K562 (cell line): ENCODE results near the gene PPP1R13L. TPM values are rescaled to one million over a fixed set of nuclear protein-coding genes. Genes with fewer than 3 reads are reported as not detected.

Experiments used
- BACH1 ChIP-seq: fragments of 200-800 bp; sonication (Bioruptor generic); IDR thresholded peaks from 2 replicates; pipeline ENCODE4 v1.6.1; 2016; ENCODE audit warnings: missing genetic modification characterization, missing compliant biosample characterization
- CBFB ChIP-seq: sonication (generic); formaldehyde crosslinking; IDR thresholded peaks from 2 replicates; pipeline ENCODE4 v1.4.0; 2020; ENCODE audit warnings: mild to moderate bottlenecking, missing genetic modification reagents
- CCAR2 ChIP-seq: fragments of 200-400 bp; formaldehyde crosslinking; IDR thresholded peaks from 2 replicates; pipeline ENCODE4 v1.6.1; 2017; ENCODE audit warnings: mild to moderate bottlenecking, low read depth, low read length
- CCNT2 ChIP-seq: IDR thresholded peaks from 2 replicates; pipeline ENCODE4 v1.6.1; 2011; ENCODE audit warnings: borderline replicate concordance, low read depth, mild to moderate bottlenecking, moderate library complexity, mixed read lengths, low read length; ENCODE audit not compliant: insufficient read length; ENCODE audit errors: extremely low read depth
- ETV5 ChIP-seq: sonication (generic); formaldehyde crosslinking; IDR thresholded peaks from 2 replicates; pipeline ENCODE4 v1.4.0; 2020; ENCODE audit warnings: low read depth, mild to moderate bottlenecking, missing genetic modification reagents
- HDAC2 ChIP-seq: fragments of 450-650 bp; IDR thresholded peaks from 2 replicates; pipeline ENCODE4 v1.6.1; 2016; ENCODE audit warnings: mild to moderate bottlenecking
- HOMEZ ChIP-seq: fragments of 250-450 bp; sonication (Bioruptor Pico); IDR thresholded peaks from 2 replicates; pipeline ENCODE4 v1.4.0; 2020; ENCODE audit warnings: mild to moderate bottlenecking, moderate library complexity
- L3MBTL2 ChIP-seq: fragments of 450-650 bp; IDR thresholded peaks from 2 replicates; pipeline ENCODE4 v1.6.1; 2016; ENCODE audit warnings: mild to moderate bottlenecking, moderate library complexity
- LCOR ChIP-seq: sonication (generic); formaldehyde crosslinking; IDR thresholded peaks from 2 replicates; pipeline ENCODE4 v1.8.0; 2022; ENCODE audit warnings: mild to moderate bottlenecking, missing genetic modification reagents
- MIER1 ChIP-seq: fragments of 450-650 bp; IDR thresholded peaks from 2 replicates; pipeline ENCODE4 v1.6.1; 2016; ENCODE audit warnings: antibody characterized with exemption, mild to moderate bottlenecking, low read depth
- MNT ChIP-seq, 2 experiments: fragments of 450-650 bp; conservative IDR thresholded peaks; 2 replicates each; pipeline ENCODE4 v1.6.1; 2017; ENCODE audit warnings: mild to moderate bottlenecking in 2 of 2, moderate library complexity in 2 of 2
- NCOA1 ChIP-seq: fragments of 450-650 bp; IDR thresholded peaks from 2 replicates; pipeline ENCODE4 v1.6.1; 2016; ENCODE audit warnings: low read depth
- NCOA4 ChIP-seq: fragments of 450-650 bp; IDR thresholded peaks from 2 replicates; pipeline ENCODE4 v1.6.1; 2018; ENCODE audit warnings: mild to moderate bottlenecking; ENCODE audit not compliant: partially characterized antibody
- NR2C2 ChIP-seq, 2 experiments: fragments of 200-800 bp in 1 of 2; sonication (Bioruptor generic) in 1 of 2; sonication (generic) in 1 of 2; formaldehyde crosslinking in 1 of 2; IDR thresholded peaks; 2 replicates each; pipeline versions ENCODE4 v1.6.1 to v1.8.0; 2016 to 2022; ENCODE audit warnings: mild to moderate bottlenecking in 1 of 2, missing compliant biosample characterization in 1 of 2, missing genetic modification characterization in 1 of 2, missing genetic modification reagents in 1 of 2
- POLR2AphosphoS5 ChIP-seq: IDR thresholded peaks from 2 replicates; pipeline ENCODE4 v1.6.1; 2011; ENCODE audit warnings: mild to moderate bottlenecking, low read depth, low read length, moderate library complexity; ENCODE audit not compliant: control insufficient read depth, insufficient read depth
- PRMT5 ChIP-seq: sonication (generic); formaldehyde crosslinking; IDR thresholded peaks from 2 replicates; pipeline ENCODE4 v1.5.0; 2020; ENCODE audit warnings: missing genetic modification reagents
- RFX5 ChIP-seq: IDR thresholded peaks from 2 replicates; pipeline ENCODE4 v1.6.1; 2011; ENCODE audit warnings: low read depth, mild to moderate bottlenecking, improper control_type of control experiment, low read length
- TAL1 ChIP-seq: fragments of 450-650 bp; IDR thresholded peaks from 2 replicates; pipeline ENCODE4 v1.6.1; 2016; ENCODE audit warnings: mild to moderate bottlenecking
- TBP ChIP-seq: optimal IDR thresholded peaks from 2 replicates; pipeline ENCODE3; 2011; ENCODE audit warnings: low read depth, low read length, improper control_type of control experiment
- ZBTB17 ChIP-seq: fragments of 450-650 bp; formaldehyde crosslinking; IDR thresholded peaks from 2 replicates; pipeline ENCODE4 v1.4.0; 2020; ENCODE audit warnings: mild to moderate bottlenecking
- ZNF174 ChIP-seq: fragments of 250-450 bp; sonication (Bioruptor Pico); IDR thresholded peaks from 2 replicates; pipeline ENCODE4 v1.4.0; 2020; ENCODE audit warnings: mild to moderate bottlenecking
- ZNF280A ChIP-seq: fragments of 450-650 bp; IDR thresholded peaks from 2 replicates; pipeline ENCODE4 v1.6.1; 2018; ENCODE audit warnings: mild to moderate bottlenecking, low read depth; ENCODE audit not compliant: partially characterized antibody
- ZNF696 ChIP-seq: fragments of 250-450 bp; sonication (Bioruptor Pico); conservative IDR thresholded peaks from 2 replicates; pipeline ENCODE4 v1.4.0; 2020; ENCODE audit warnings: mild to moderate bottlenecking, moderate library complexity
- ZNF778 ChIP-seq: fragments of 450-650 bp; formaldehyde crosslinking; IDR thresholded peaks from 2 replicates; pipeline ENCODE4 v1.4.0; 2020; ENCODE audit warnings: mild to moderate bottlenecking, moderate library complexity
- polyA plus RNA-seq, 8 experiments: library from polyadenylated mRNA; depleted of rRNA in 4 of 8; stranded (reverse) in 5 of 8; unstranded in 3 of 8; fragments of >200 nt; fragmentation: Nextera tagmentation in 2 of 8; fragmentation: Illumina TruSeq in 1 of 8; extraction: Ambion mirVana in 2 of 8; extraction: Trizol in 1 of 8; gene quantifications; 2 replicates each; pipeline versions ENCODE4 v1.2.1 to v1.2.3, GENCODE V29; 2011 to 2014; ENCODE audit warnings: inconsistent platforms in 1 of 8, missing spikeins in 1 of 8
- total RNA-seq, 7 experiments: library from RNA; depleted of rRNA in 6 of 7; stranded (reverse); fragments of >200 nt in 6 of 7; fragmentation: Illumina TruSeq in 2 of 7; extraction: Trizol in 2 of 7; gene quantifications; 2 replicates each; pipeline versions ENCODE4 v1.2.1 to v1.2.3, GENCODE V29; 2011 to 2021; ENCODE audit warnings: low replicate concordance in 1 of 7

PPP1R13L gene
- total and polyA plus RNA-seq, 9 of the 15 experiments (the other 6 are each of a cell fraction or from before 2014, with no cell fraction given) = 0.32 to 6.7 (median 2.0) TPM

GRCh38 chr19:45442778-45443461, 38.1 kb upstream of the PPP1R13L start (continued):
- no peak; the same call in 1 of the 2 replicates for TF ChIP-seq L3MBTL2
- no peak for TF ChIP-seq ZNF280A
- no peak for TF ChIP-seq PRMT5 (CRISPR knock-in tag)
- no peak for TF ChIP-seq CCAR2
- TF ChIP-seq BACH1 (tag) = no peak
- peak; percentile 47 for TF ChIP-seq CCNT2
- TF ChIP-seq ZNF174 = no peak
- no peak for TF ChIP-seq ZNF696 (CRISPR knock-in tag)
- TF ChIP-seq MNT (conservative IDR thresholded peaks at IDR 0.05) = peak in 1 of 2 experiments; percentile 53; a peak in 3 of 4 replicates
- TF ChIP-seq NR2C2 (CRISPR knock-in tag; IDR thresholded peaks at IDR 0.05) = peak; percentile 74; the same call in 1 of the 2 replicates
- peak; percentile 51; the same call in 1 of the 2 replicates for TF ChIP-seq NR2C2 (tag; IDR thresholded peaks at IDR 0.05)
- no peak for TF ChIP-seq ZNF778 (CRISPR knock-in tag)
- TF ChIP-seq LCOR (CRISPR knock-in tag) = no peak
- peak; percentile 80 for TF ChIP-seq TBP
- peak; percentile 58 for TF ChIP-seq NCOA4
- TF ChIP-seq TAL1 = peak; percentile 6; the same call in 1 of the 2 replicates
- no peak for TF ChIP-seq ZBTB17 (CRISPR knock-in tag)
- TF ChIP-seq ETV5 (CRISPR knock-in tag) = peak; percentile 63; the same call in 1 of the 2 replicates
- no peak for TF ChIP-seq MIER1
- TF ChIP-seq POLR2AphosphoS5 = peak; percentile 73
- peak; percentile 92 for TF ChIP-seq HDAC2
- no peak for TF ChIP-seq HOMEZ (CRISPR knock-in tag)
- peak; percentile 90 for TF ChIP-seq NCOA1
- no peak for TF ChIP-seq RFX5
- no peak for TF ChIP-seq CBFB
